ENCODE data around the gene VWA8. TPM values are rescaled to one million over a fixed set of nuclear protein-coding genes. Genes with fewer than 3 reads are reported as not detected.

The VWA8 gene
- total and polyA plus RNA-seq, 9 donors = 6.5 to 16.0 (median 9.3) TPM

DNA sequence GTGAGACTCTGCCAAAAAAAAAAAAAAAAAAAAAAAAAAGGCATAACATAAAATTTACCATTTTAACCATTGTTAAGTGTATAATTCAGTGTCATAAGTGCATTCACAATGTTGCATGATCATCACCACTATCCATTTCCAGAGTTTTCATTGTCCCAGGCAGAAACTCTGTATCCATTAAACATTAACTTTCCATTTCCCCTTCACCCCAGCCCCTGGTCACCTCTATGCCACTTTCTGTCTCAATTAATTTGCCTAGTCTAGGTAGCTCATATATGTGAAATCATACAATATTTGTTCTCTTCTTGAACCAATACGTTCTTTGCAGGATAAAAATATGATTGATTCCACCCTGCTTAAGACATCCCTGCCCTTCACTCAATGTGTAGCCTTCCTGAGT lies 31.0 kb upstream of the VWA8 start:
- Histone ChIP-seq H3K4me3 (ENCODE audit: low read length) (no peak overlapping the region), H3K27ac (ENCODE audit: low read length) (no peak overlapping the region), H3K4me1 (ENCODE audit: control insufficient read depth, insufficient read depth, low read length) (no peaks in the 10 kb centered on the region), H3K27me3 (ENCODE audit: control insufficient read depth, insufficient read depth, low read length) (no peaks in the 10 kb centered on the region), H3K36me3 (ENCODE audit: control insufficient read depth, insufficient read depth, low read length) (no peaks in the 10 kb centered on the region), H3K9me3 (replicated peaks; ENCODE audit: control insufficient read depth, low read depth, low read length) (no peaks in the 10 kb centered on the region)
- DNase-seq = no peak
- 89% methylated on average over 1 of the region's 1 CpG for WGBS (ENCODE audit: insufficient coverage)

- H3K27me3 ChIP-seq (ENCODE audit: control insufficient read depth, insufficient read depth, low read length) = no peaks in the 10 kb centered on the region
- no peak overlapping the region for H3K4me3 ChIP-seq (ENCODE audit: low read length)
- no peak overlapping the region for H3K27ac ChIP-seq (ENCODE audit: low read length)
- H3K36me3 ChIP-seq (ENCODE audit: control insufficient read depth, insufficient read depth, low read length) = no peaks in the 10 kb centered on the region
- H3K9me3 ChIP-seq (replicated peaks; ENCODE audit: control insufficient read depth, low read depth, low read length) = no peaks in the 10 kb centered on the region
- no peaks in the 10 kb centered on the region for H3K4me1 ChIP-seq (ENCODE audit: control insufficient read depth, insufficient read depth, low read length)
- DNase-seq = no peak
These were observed 27.3 kb upstream of the VWA8 start for GRCh38 chr13:41988244-41988643.

GRCh38 chr13:41985788-41986508 lies 25.0 kb upstream of the VWA8 start:
- no peaks in the 10 kb centered on the region for H3K9me3 ChIP-seq (replicated peaks; ENCODE audit: control insufficient read depth, low read depth, low read length)
- no peaks in the 10 kb centered on the region for H3K36me3 ChIP-seq (ENCODE audit: control insufficient read depth, insufficient read depth, low read length)
- H3K27ac ChIP-seq (ENCODE audit: low read length) = no peak overlapping the region
- no peaks in the 10 kb centered on the region for H3K4me1 ChIP-seq (ENCODE audit: control insufficient read depth, insufficient read depth, low read length)
- no peaks in the 10 kb centered on the region for H3K27me3 ChIP-seq (ENCODE audit: control insufficient read depth, insufficient read depth, low read length)
- no peak for DNase-seq
- no peak overlapping the region for H3K4me3 ChIP-seq (ENCODE audit: low read length)
- WGBS (ENCODE audit: insufficient coverage) = 83% methylated on average over 1 of the region's 2 CpGs

- peak; percentile 5 for DNase-seq
- Histone ChIP-seq H3K9me3 (replicated peaks; ENCODE audit: control insufficient read depth, low read depth, low read length) (no peaks in the 10 kb centered on the region), H3K36me3 (ENCODE audit: control insufficient read depth, insufficient read depth, low read length) (no peaks in the 10 kb centered on the region), H3K4me1 (ENCODE audit: control insufficient read depth, insufficient read depth, low read length) (no peaks in the 10 kb centered on the region), H3K4me3 (ENCODE audit: low read length) (no peak overlapping the region), H3K27ac (ENCODE audit: low read length) (no peak overlapping the region), H3K27me3 (ENCODE audit: control insufficient read depth, insufficient read depth, low read length) (no peaks in the 10 kb centered on the region)
- no CpG with 5 or more reads among the region's 4 CpGs for WGBS (ENCODE audit: insufficient coverage)
These were observed 21.2 kb upstream of the VWA8 start for GRCh38 chr13:41981951-41982715.

- Histone ChIP-seq H3K4me1 (ENCODE audit: control insufficient read depth, insufficient read depth, low read length) (no peaks in the 10 kb centered on the region), H3K4me3 (ENCODE audit: low read length) (no peak overlapping the region), H3K27ac (ENCODE audit: low read length) (no peak overlapping the region), H3K9me3 (replicated peaks; ENCODE audit: control insufficient read depth, low read depth, low read length) (no peaks in the 10 kb centered on the region), H3K36me3 (ENCODE audit: control insufficient read depth, insufficient read depth, low read length) (no peaks in the 10 kb centered on the region), H3K27me3 (ENCODE audit: control insufficient read depth, insufficient read depth, low read length) (no peaks in the 10 kb centered on the region)
- WGBS (ENCODE audit: insufficient coverage) = 86% methylated on average over 1 of the region's 1 CpG
- DNase-seq = no peak
These were observed 17.1 kb upstream of the VWA8 start for GRCh38 chr13:41978007-41978406.

DNA sequence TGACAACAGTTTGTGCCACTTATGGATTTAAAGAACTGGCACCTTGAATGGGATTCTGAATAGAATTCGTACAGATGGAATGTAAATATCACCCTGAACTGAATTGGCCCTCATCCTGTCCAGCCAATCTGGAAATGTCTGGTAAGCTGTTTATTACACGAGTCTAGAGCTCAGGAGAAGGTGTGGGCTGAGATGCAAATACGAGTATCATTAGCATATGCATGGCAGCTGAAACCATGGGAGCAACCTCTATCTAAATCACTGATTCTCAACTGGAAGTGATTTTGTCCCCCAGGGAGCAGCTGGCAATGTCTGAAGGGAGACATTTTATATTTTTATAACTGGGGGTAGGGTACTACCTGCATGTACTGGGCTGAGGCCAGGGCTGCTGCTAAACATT lies 15.6 kb upstream of the VWA8 start:
- no peaks in the 10 kb centered on the region for H3K36me3 ChIP-seq (ENCODE audit: control insufficient read depth, insufficient read depth, low read length)

DNA sequence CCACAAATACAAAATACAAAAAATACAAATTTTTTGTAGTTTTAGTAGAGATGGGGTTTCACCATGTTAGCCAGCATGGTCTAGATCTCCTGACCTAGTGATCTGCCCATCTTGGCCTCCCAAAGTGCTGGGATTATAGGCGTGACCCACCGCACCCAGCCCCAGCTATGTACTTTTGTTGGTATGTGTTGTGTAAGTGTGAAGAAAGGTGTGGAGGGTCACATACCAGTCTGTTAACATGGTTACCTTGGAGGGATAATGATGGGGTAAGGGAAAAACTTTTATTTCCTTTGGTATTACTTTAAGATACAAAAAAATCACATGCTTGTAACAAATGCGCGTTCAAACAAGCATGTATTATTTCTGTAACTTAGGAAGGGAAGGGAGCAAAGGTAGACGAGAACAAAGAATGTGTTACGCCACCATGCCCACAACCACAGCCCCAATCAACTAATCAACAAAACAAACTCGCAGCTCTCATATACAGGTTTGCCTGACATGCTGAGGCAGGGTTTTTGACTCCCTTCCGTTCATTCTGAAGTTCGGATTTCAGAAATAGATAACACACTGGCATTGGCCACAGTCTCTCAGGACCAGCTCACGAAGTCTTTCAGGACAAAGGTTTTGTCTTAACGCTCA lies 13.5 kb upstream of the VWA8 start:
- Histone ChIP-seq H3K27me3 (ENCODE audit: control insufficient read depth, insufficient read depth, low read length) (no peaks in the 10 kb centered on the region), H3K27ac (ENCODE audit: low read length) (no peak overlapping the region), H3K36me3 (ENCODE audit: control insufficient read depth, insufficient read depth, low read length) (no peaks in the 10 kb centered on the region), H3K9me3 (replicated peaks; ENCODE audit: control insufficient read depth, low read depth, low read length) (no peaks in the 10 kb centered on the region), H3K4me3 (ENCODE audit: low read length) (no peak overlapping the region), H3K4me1 (ENCODE audit: control insufficient read depth, insufficient read depth, low read length) (no peaks in the 10 kb centered on the region)
- 82% methylated on average over 3 of the region's 11 CpGs for WGBS (ENCODE audit: insufficient coverage)
- no peak for DNase-seq

More for the DNA sequence above, 15.6 kb upstream of the VWA8 start:
- WGBS (ENCODE audit: insufficient coverage) = no CpG with 5 or more reads among the region's 3 CpGs
- Histone ChIP-seq H3K27me3 (ENCODE audit: control insufficient read depth, insufficient read depth, low read length) (no peaks in the 10 kb centered on the region), H3K4me1 (ENCODE audit: control insufficient read depth, insufficient read depth, low read length) (no peaks in the 10 kb centered on the region), H3K4me3 (ENCODE audit: low read length) (no peak overlapping the region), H3K27ac (ENCODE audit: low read length) (no peak overlapping the region), H3K9me3 (replicated peaks; ENCODE audit: control insufficient read depth, low read depth, low read length) (no peaks in the 10 kb centered on the region)
- DNase-seq = no peak

DNA sequence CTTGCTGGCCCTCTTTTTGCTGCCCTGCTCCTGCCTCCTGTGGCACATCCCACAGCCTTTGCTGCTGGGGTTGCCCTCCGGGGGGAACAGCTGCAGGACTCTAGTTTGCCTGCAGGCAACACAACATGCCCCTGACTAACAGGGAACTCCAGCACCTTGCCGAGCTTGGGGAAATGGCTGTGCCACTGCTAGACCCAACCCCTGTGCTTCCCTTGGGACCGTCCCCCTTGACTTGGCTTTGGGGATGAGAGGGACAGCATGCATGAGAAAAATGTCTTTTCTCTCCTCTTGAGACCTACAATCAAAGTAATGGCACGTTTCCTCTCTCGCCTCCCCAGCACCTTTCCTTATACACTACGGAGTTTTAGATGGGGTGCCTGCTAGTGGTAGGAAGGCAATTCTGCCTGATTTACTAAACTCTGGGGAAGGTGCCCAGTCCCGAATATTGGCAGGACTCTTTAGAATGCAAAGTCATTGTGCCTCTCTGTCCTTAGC lies 12.4 kb upstream of the VWA8 start:
- no peak for DNase-seq
- WGBS (ENCODE audit: insufficient coverage) = 50% methylated on average over 1 of the region's 7 CpGs
- Histone ChIP-seq H3K27ac (ENCODE audit: low read length) (no peak overlapping the region), H3K9me3 (replicated peaks; ENCODE audit: control insufficient read depth, low read depth, low read length) (no peaks in the 10 kb centered on the region), H3K4me1 (ENCODE audit: control insufficient read depth, insufficient read depth, low read length) (no peaks in the 10 kb centered on the region), H3K27me3 (ENCODE audit: control insufficient read depth, insufficient read depth, low read length) (no peaks in the 10 kb centered on the region), H3K4me3 (ENCODE audit: low read length) (no peak overlapping the region), H3K36me3 (ENCODE audit: control insufficient read depth, insufficient read depth, low read length) (no peaks in the 10 kb centered on the region)

DNA sequence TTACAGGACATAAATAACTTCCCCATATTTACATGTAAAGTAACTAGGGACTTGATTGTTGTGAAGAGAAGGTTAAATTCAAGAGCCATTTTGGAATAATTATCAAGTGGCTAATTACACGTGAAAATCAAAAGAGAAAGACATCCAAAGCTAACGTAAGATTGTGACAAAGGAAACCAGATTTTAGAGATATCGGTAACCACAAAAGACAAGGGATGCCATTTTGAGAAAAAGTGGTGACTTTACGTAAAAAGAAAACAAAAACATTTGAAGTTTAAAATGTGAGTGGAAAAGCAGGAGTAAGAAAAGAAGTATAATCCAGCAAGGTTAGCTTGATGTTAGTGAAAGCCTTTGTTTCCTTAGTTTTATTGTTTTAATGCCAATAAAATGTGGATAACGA lies 10.9 kb upstream of the VWA8 start:
- Histone ChIP-seq H3K9me3 (replicated peaks; ENCODE audit: control insufficient read depth, low read depth, low read length) (no peaks in the 10 kb centered on the region), H3K27me3 (ENCODE audit: control insufficient read depth, insufficient read depth, low read length) (no peaks in the 10 kb centered on the region), H3K4me3 (ENCODE audit: low read length) (no peak overlapping the region), H3K36me3 (ENCODE audit: control insufficient read depth, insufficient read depth, low read length) (no peaks in the 10 kb centered on the region), H3K4me1 (ENCODE audit: control insufficient read depth, insufficient read depth, low read length) (no peaks in the 10 kb centered on the region), H3K27ac (ENCODE audit: low read length) (no peak overlapping the region)
- 78% methylated on average over 3 of the region's 5 CpGs for WGBS (ENCODE audit: insufficient coverage)
- DNase-seq = no peak

DNA sequence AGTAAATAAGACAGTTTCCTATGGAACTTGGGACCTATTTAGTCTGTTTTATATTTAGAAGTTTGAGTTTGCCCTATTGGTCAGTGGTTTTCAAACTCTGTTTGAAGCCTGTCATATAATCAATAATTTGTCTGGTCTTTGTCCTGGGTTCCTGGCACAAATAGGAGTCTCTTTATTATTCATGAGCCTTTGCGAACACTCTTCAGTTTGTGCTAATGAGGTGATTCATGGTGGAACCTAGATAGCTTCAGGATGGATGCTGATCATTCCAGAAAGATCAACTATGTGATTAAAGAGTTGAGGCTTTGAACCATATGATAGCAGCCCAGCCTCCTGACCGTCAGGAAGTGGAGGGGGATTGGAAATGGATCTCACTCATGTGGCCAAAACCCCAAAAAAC lies 10.0 kb upstream of the VWA8 start:
- 80% methylated on average over 1 of the region's 2 CpGs for WGBS (ENCODE audit: insufficient coverage)
- no peaks in the 10 kb centered on the region for H3K9me3 ChIP-seq (replicated peaks; ENCODE audit: control insufficient read depth, low read depth, low read length)
- H3K4me1 ChIP-seq (ENCODE audit: control insufficient read depth, insufficient read depth, low read length) = no peaks in the 10 kb centered on the region
- no peak overlapping the region for H3K27ac ChIP-seq (ENCODE audit: low read length)
- H3K4me3 ChIP-seq (ENCODE audit: low read length) = no peak overlapping the region
- H3K27me3 ChIP-seq (ENCODE audit: control insufficient read depth, insufficient read depth, low read length) = no peaks in the 10 kb centered on the region
- H3K36me3 ChIP-seq (ENCODE audit: control insufficient read depth, insufficient read depth, low read length) = no peaks in the 10 kb centered on the region
- DNase-seq = no peak
